ENCODE results near the gene BOD1.

The BOD1 gene

DNA sequence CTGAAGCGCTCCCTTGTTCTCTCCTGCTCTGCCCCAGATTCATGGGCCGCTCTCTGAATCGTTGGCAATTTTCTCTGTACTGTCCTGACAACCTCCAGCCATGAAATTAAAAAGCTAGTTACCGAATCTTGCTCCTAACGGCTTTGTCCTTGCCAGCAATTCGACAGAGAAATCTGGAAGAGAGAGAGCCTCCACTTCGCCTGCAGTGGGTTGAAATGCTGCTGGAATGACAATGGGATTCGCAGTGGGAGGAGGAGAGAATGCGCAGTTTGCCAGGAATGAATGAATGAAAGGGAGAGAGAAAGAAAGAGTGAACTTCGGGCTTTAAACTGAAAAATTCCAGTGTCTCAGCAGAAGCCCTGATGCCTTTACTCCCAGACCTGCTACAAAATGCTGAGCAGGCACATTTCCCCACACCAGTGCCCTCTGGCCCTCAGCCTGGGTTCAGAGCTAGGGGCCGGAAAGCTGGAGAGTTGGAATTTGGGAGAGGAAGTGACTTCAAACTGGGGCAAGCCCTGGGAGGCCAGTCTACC is 11.5 kb upstream of the BOD1 start:
- peaks cover 10% of the 10 kb centered on the region for H3K27me3 Mint-ChIP-seq
- H3K27ac Mint-ChIP-seq = peak overlapping the region; percentile 29

DNA sequence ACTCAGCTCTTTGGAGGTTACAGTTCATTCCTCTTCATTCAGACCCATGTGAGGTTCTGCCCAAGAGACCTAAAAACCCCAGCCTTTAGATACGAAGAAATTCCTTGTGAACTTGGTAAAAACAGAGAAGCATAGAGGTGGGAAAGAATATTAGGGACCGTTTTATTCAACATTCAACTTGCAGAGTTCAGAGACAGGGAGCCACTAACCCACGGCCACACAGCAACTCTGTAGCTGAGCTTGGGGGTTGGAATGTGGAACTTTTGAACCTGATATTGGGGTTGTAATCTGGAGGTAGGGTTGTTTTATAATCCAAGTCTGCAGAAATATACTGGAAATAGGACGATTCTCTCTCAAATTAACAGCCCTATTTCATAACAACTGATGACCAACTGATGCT is 10.8 kb upstream of the BOD1 start:
- Mint-ChIP-seq H3K4me3 (no peak overlapping the region), H3K27ac (peak overlapping the region; percentile 29), H3K9me3 (no peaks in the 10 kb centered on the region), H3K4me1 (peaks cover 24% of the 10 kb centered on the region), H3K27me3 (peaks cover 10% of the 10 kb centered on the region), H3K36me3 (no peaks in the 10 kb centered on the region)
- no peak for ATAC-seq

More for the DNA sequence above, 11.5 kb upstream of the BOD1 start:
- H3K4me3 Mint-ChIP-seq = no peak overlapping the region
- H3K4me1 Mint-ChIP-seq = peaks cover 24% of the 10 kb centered on the region
- ATAC-seq = no peak
- H3K36me3 Mint-ChIP-seq = no peaks in the 10 kb centered on the region
- no peaks in the 10 kb centered on the region for H3K9me3 Mint-ChIP-seq

DNA sequence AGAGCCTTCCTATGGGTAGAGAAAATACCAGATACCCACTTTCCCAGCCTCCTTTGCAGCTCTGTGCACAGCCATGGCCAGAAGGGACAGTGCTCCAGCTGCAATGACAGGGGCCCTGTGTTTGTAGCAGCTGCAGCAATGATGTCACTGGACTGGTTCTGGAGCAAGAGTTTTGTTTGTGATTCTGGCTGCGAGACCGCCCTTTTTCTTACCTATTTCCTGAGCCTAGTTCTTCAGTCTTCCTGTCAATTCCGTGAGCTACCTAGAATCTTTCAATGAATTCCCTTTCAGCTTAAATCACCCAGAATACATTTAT is 10.0 kb upstream of the BOD1 start:
- peaks cover 24% of the 10 kb centered on the region for H3K4me1 Mint-ChIP-seq
- H3K27ac Mint-ChIP-seq = no peak overlapping the region
- no peaks in the 10 kb centered on the region for H3K9me3 Mint-ChIP-seq
- ATAC-seq = no peak
- H3K36me3 Mint-ChIP-seq = no peaks in the 10 kb centered on the region
- H3K4me3 Mint-ChIP-seq = no peak overlapping the region
- H3K27me3 Mint-ChIP-seq = peaks cover 4% of the 10 kb centered on the region

DNA sequence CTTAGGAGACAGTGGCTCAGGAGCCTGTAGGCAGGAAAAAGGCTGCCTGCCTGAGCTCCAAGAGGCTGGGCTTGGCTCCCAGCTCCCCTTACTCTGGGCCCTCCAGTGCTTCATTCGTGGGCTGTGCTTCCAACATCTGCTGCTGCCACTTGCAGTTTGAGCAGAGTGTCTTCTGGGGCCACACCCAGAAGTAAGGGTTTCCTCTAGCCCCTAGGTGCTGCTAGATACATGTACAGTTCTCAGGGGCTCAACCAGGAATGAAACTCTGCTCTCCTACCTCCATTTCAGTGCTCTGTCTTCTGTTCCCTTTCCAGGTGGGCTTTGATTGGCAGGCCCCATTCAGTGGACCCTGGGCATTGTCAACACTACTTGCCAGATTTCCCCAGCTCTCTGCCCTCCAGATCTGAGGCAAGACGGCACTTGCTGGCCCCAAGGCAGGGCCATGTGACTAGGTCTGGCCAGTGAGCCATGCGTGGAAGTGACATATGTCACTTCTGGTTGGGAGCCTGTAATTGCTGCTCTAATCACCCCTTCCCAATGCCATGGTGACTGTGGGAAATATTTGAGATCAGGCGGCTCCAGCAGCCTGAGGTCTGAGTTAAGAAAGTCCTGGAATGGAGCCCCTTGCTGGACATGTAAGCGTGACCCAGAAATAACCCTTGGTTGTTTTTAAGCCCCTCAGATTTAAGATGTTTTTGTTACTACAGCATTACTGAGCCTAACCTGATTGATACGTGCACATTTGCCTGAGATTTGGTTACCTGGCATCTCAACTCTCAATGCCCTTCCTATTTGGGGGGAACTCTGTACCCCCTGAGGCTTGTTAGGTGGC is 9.4 kb upstream of the BOD1 start:
- no peak overlapping the region for H3K4me3 Mint-ChIP-seq
- H3K36me3 Mint-ChIP-seq = no peaks in the 10 kb centered on the region
- no peaks in the 10 kb centered on the region for H3K9me3 Mint-ChIP-seq
- H3K27me3 Mint-ChIP-seq = no peaks in the 10 kb centered on the region
- peak; percentile 79 for ATAC-seq
- H3K4me1 Mint-ChIP-seq = peaks cover 24% of the 10 kb centered on the region
- H3K27ac Mint-ChIP-seq = peak overlapping the region; percentile 80

DNA sequence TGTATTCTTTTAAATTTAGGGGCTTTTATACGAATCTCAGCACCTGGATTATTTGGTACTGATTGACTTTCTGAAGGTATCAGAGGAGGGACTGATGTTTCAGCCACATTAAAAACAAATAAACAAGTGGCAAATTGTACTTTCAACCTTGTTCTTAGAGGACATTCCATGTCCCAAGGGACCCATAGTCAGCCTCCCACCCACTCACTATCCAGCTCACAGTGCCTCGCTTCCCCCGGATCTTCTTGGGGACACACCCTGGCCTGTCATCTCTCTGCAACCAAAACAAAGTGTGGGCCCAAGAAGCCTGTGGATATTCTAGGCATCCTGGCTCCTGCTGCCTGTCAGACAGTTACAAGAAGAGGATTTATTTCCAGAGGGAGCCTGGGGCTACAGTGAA is 8.8 kb upstream of the BOD1 start:
- peaks cover 24% of the 10 kb centered on the region for H3K4me1 Mint-ChIP-seq
- no peaks in the 10 kb centered on the region for H3K27me3 Mint-ChIP-seq
- no peaks in the 10 kb centered on the region for H3K9me3 Mint-ChIP-seq
- no peak for ATAC-seq
- no peaks in the 10 kb centered on the region for H3K36me3 Mint-ChIP-seq
- peak overlapping the region; percentile 80 for H3K27ac Mint-ChIP-seq
- H3K4me3 Mint-ChIP-seq = no peak overlapping the region

DNA sequence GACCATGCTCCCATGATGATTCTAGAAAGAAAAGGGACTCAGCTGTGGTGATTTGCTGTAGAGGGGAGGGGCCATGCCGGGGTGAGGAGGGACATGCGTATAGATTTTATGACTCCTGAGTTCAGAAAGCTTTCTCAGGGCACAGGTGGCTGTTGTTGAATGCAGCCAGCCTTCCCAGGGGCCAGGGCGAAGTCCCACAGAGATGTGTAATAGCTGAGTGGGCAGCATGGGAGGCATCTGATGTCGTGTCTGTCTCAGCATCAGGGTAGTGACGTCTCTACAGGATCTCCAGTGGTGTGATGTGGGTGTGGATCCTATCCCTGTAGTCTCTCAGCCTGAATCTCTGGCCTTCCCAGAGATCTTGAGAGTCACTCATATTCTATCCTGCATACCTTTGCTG is 7.8 kb upstream of the BOD1 start:
- H3K36me3 Mint-ChIP-seq = no peaks in the 10 kb centered on the region
- H3K9me3 Mint-ChIP-seq = no peaks in the 10 kb centered on the region
- peaks cover 24% of the 10 kb centered on the region for H3K4me1 Mint-ChIP-seq
- no peaks in the 10 kb centered on the region for H3K27me3 Mint-ChIP-seq
- H3K4me3 Mint-ChIP-seq = no peak overlapping the region
- peak overlapping the region; percentile 80 for H3K27ac Mint-ChIP-seq
- no peak for ATAC-seq

DNA sequence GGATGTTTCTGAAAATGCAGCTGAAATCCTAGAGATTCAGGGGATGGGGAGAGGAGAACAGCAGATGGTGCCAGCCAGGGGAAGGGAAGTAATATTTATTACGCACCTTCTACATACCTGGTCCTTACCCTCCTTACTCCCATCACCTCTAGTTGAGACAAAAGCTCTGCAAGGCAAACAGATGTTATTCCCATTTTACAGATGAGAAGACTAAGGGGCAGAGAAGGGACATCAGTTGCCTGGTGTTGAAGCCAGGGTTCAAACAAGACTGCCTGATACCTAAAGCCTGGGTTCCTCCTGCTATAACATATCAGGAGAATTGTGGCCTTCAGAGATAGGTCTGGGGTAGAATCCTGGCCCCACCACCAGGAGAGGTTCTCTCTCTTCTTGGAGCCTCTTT is 7.3 kb upstream of the BOD1 start:
- Mint-ChIP-seq H3K4me1 (peaks cover 24% of the 10 kb centered on the region), H3K27me3 (no peaks in the 10 kb centered on the region), H3K4me3 (no peak overlapping the region), H3K9me3 (no peaks in the 10 kb centered on the region), H3K27ac (peak overlapping the region; percentile 80), H3K36me3 (no peaks in the 10 kb centered on the region)
- ATAC-seq = no peak

DNA sequence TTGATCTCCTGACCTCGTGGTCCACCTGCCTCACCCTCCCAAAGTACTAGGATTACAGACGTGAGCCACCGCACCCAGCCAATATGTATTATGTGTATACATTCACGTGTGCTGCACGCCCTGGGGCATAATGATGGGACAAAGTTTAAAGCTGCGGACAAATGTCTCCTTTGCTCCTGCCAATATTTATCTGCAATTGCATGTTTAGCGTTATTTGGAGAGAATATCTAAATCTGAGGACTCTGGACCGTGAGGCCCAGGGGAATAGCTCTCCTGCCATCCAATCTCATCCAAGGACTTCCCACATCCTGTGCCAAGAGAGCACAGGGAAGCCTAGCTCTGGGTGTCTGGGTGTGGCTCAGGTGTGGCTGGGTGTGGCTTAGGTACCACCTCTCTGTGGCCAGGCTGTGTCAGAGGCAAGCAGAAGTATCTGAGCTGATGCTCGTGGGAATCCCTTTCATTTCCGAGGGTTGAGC is 6.9 kb upstream of the BOD1 start:
- Mint-ChIP-seq H3K27me3 (no peaks in the 10 kb centered on the region), H3K4me1 (peaks cover 24% of the 10 kb centered on the region), H3K36me3 (no peaks in the 10 kb centered on the region), H3K4me3 (no peak overlapping the region), H3K27ac (no peak overlapping the region), H3K9me3 (no peaks in the 10 kb centered on the region)
- ATAC-seq = no peak

DNA sequence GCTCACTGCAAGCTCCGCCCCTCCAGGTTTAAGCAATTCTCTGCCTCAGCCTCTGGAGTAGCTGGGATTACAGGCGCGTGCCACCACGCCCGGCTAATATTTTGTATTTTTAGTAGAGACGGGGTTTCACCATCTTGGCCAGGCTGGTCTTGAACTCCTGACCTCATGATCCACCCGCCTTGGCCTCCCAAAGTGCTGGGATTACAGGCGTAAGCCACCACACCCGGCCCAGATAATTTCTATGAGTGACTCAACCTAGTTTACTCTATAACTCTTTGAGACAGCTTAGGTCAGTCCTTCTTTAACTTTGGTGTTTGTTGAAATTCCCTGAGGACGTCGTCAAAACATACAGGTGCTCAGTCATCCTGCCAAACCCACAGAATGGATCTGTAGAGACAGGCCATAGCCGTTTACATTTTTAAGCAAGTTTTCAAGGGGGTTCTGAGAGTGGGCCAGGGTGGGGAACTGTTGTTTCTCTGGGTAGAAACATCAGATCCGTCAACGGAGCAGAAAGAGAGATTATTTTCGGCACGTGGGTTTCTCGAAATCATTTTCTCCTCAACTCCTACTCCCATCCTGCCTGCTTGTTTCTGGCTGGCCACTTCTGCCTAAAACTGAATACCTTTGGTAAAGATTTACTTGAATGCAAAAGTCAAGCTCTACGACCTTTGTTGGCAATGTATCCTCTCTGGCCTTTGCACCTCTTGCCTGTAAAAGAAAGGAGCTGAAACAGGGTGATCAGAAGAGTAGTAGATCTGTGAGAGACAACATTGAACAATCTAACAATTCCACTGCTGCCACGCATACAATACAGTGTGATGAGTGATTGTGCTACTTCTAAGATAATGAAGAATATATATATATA is 6.0 kb upstream of the BOD1 start:
- Mint-ChIP-seq H3K4me1 (peaks cover 24% of the 10 kb centered on the region), H3K27me3 (no peaks in the 10 kb centered on the region), H3K9me3 (no peaks in the 10 kb centered on the region), H3K36me3 (no peaks in the 10 kb centered on the region), H3K27ac (no peak overlapping the region), H3K4me3 (no peak overlapping the region)
- no peak for ATAC-seq

DNA sequence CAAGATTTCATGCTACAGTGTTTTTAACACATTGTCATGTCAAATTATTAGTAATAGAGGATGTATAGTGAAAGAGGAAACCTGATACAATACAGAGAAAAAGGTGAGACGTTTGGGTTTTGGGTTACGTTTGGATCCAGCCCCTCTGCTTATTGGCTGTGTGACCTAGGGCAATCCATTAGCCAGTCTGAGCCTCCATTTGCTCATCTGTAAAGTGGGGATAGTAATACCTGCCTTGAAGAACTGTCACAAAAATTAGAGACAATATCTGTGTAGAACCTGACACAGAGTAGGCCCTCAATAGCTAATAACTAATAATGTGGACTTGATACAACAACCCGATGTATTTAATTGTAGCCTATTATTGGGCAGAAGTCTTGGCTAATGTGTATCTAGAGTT is 4.3 kb upstream of the BOD1 start:
- Mint-ChIP-seq H3K36me3 (no peaks in the 10 kb centered on the region), H3K4me1 (peaks cover 18% of the 10 kb centered on the region), H3K4me3 (no peak overlapping the region), H3K9me3 (no peaks in the 10 kb centered on the region), H3K27me3 (no peaks in the 10 kb centered on the region), H3K27ac (no peak overlapping the region)
- no peak for ATAC-seq

DNA sequence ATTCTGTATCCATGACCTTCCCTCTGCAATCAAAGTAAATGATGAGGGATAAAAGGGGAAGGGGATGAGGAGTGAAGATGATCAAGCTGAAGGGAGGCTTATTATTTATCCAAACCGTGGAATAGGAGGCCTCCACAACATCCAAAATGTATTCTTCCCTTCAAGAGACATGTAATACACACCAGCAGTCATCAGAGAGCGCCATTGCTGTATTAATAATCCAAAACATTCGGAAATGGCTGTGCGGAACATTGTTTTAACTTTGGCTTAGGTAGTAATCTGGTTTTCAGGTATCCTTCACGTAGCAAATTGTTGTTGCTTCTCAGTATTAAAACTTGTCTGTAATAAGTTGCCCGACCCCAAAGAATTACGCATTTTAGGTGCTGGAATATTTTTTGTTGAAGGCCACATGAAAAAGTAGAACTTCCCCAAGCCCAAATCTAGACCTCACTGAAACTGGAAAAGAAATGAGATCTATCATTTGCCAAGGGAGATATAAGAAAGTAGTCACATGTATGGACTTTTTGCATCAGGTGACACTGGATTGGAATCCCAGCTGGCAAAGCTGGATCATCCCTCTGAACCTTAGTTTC is 2.6 kb upstream of the BOD1 start:
- no peak for ATAC-seq
- peaks cover 16% of the 10 kb centered on the region for H3K4me1 Mint-ChIP-seq
- no peaks in the 10 kb centered on the region for H3K9me3 Mint-ChIP-seq
- no peak overlapping the region for H3K4me3 Mint-ChIP-seq
- H3K27ac Mint-ChIP-seq = peak overlapping the region; percentile 14
- no peaks in the 10 kb centered on the region for H3K36me3 Mint-ChIP-seq
- H3K27me3 Mint-ChIP-seq = no peaks in the 10 kb centered on the region

DNA sequence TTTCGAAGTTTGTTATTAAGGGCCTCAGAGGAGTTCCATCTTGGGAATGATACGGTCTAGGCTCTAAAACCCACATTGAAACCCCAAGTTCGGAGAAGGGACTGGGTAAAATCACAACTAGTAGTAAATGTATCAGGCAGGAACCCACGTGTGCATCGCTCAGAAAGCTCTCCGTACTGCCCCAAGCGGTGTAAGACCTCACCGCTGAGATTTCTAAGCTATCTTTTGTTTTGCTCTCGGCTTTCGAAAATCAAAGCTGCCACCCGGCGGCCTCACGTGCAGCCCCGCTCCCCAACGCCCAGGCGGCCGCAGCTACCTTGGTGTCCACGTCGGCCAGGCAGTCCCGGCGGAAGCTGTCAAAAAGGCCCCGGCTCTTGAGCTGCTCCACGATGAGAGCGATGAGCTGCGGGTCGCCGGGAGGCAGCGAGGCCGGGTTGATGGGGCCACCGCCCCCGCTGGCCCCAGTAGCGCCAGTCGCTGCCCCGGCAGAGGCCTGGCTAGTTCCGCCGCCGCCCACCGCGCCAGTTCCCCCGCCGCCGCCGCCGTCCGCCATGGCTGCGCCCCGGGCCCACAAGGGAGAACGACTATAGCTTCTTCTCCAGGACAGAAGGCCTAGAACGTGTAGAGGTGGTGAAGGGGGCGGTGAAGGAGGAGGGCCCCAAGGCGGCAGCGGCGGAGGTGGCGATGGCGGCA is 420 bp downstream of the BOD1 start:
- Mint-ChIP-seq H3K36me3 (peaks cover 14% of the 10 kb centered on the region), H3K27me3 (no peaks in the 10 kb centered on the region), H3K9me3 (no peaks in the 10 kb centered on the region), H3K27ac (peak overlapping the region; percentile 94), H3K4me1 (peaks cover 34% of the 10 kb centered on the region), H3K4me3 (peak overlapping the region; percentile 90)
- ATAC-seq = peak; percentile 76

DNA sequence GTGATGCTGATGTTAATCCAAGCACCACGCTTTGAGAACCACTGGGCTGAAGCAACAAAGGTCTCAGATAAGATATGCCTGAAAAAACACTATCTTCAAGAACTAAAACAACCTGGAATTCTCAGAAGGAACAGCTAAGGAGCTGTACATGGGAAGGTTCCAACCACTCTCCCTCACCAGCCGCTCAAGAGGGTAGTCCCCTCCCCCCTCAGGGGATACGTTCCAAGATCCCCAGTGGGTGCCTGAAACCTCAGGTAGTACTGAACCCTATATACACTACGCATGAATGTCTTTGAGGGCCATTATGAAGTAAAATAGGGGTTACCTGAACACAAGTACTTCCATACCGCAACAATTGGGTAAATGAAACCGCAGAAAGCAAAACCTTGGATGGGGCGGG is 1.9 kb downstream of the BOD1 start:
- H3K4me3 Mint-ChIP-seq = peak overlapping the region; percentile 32
- no peaks in the 10 kb centered on the region for H3K9me3 Mint-ChIP-seq
- H3K4me1 Mint-ChIP-seq = peaks cover 43% of the 10 kb centered on the region
- ATAC-seq = no peak
- no peaks in the 10 kb centered on the region for H3K27me3 Mint-ChIP-seq
- peaks cover 29% of the 10 kb centered on the region for H3K36me3 Mint-ChIP-seq
- no peak overlapping the region for H3K27ac Mint-ChIP-seq

DNA sequence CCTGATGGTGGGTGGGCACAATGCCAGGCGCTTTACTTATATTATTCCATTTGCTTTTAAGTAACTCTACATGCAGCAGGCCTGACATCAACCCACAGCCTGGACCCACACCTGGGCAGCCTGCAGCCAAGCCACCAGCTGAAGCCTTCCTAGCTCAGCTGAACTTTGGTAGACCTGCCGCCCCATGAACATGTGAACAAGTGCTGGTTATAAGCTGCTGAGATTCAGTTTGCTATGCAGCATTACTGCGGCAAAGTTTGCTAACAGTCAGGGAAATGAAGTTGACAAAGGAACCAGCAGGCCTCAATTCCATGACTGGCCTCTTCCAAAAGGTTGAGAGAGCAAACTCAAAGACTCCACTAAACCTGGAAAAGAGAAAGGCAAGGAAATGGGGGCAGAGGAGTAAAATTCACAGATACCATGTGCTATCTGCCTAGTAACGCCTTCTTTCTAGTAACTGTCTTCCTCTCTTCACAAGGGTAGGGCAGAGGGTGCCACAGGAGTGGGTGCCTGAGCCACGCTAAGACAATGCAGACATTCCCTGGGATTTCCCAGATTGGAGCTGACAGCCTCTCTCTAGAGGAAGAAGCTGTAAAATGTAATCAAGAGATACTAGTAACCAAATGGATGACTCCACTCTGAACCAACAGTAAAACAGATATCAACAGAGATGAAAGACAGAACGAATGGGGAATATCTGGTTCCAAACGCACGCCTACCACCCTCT is 2.9 kb downstream of the BOD1 start:
- Mint-ChIP-seq H3K4me3 (no peak overlapping the region), H3K27me3 (no peaks in the 10 kb centered on the region), H3K4me1 (peaks cover 47% of the 10 kb centered on the region), H3K27ac (no peak overlapping the region), H3K36me3 (peaks cover 39% of the 10 kb centered on the region), H3K9me3 (no peaks in the 10 kb centered on the region)
- ATAC-seq = no peak

All from stimulated activated memory B cell treated with anti-CD40 and anti-IgM and Interleukin-4, amounts not matched to agents 10 μg/mL and 1 μg/mL and 100 μg/mL, for 72 hours (primary cell).